Suppressor macrophage treated with lipopolysaccharide for 4 hours (primary cell): ENCODE measurements around the gene TMEM242.
"Not testable (repeated sequence)": the region's sequence is repeated elsewhere in the genome, so short reads cannot be mapped to it uniquely, and the experiment has no call there.

Experiments
- DNase-seq: peaks from one replicate; pipeline ENCODE4 v3.0.0-alpha.2; 2020

TMEM242 gene

DNA sequence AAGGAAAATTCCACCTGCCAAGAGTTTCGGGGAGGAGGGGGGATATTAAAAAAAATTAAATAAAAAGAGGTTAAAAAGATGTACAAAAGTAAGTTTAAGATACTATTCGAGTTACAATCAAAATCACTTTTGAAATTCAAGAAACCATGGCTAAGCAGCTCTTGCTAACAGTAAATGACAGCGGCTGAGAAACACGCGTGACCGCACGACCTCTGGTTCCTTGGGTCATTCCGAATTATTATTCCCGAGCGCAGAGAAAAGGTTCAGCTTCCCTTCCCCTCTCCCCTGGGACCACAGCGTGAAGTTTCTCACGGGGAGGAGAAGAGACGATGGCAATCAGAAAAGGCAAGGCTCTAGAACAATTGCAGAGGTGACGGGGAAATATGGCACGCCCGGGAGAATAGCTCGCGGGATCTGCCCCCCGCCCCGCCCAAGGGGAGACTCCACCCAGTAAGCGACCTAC is 496 bp downstream of the TMEM242 start:
- DNase-seq, result peak; percentile 89

DNA sequence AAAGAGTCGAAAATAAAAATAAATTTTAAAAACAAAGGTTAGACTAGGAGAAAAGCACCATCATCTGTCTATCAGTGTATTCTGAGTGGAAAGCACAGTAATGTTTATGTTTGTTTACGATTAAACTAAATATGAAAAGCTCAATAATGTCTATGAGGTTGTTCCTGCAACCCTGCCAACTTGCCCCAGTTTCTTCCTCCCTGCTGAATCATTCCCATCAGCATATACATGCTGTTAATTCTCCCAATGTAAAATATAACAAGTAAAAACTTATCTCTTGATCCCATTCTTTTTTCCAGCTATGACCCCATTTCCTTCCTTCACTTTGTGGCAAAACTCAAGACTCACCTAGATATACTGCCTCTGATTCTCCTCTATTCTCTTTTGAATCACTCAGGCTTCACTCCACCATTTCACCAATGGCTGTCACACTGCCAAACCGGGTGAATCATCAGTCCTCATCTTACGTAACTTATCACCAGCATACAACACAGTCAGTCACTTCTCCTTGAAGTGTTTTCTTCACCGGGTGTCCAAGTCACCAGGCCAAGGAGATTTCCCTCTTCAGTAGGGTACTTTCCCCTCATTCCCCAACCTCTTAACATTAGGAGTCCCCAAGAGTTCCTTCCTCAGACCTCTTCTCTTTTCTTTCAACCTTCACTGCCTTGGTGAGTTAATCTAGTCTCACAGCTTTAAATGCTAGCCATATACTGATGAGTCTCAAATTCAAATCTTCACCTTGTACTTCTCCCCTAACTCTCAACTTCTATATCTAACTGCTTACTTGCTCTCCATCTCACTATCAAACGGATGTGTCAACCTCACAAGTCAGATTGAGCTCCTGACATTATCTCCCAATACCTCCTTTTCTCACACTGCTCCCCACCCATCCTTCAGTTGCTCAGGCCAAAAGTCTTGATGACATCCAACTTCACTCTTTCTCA is 6.2 kb downstream of the TMEM242 start:
- DNase-seq, result peak; percentile 91

DNA sequence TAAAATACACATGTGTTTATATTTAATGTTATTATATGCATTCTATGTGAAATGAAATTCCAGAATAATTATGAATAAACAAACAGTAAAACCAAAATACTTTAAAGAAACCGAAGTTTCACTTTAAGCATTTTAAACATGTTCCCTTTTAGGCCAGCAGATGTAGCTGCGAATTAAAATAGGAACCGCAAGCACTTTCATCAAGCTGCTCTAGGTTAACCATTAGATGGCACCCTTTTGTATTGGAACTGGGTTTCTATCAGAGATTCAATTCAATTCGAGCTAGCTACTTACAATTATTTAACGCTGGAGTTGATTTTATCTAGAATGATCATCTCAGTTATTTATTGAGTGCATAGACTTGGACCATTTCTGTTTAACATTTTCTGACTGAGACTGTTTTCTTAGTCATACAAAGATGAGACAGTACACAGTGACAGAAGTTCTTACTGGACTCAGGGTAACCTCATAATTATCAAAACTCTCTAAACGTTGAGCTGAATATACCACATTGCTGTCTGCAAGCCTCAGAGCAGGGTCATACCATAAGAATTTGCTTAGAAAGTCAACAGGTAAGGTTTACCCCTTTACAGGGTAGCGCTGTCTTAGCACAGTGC is 8.5 kb downstream of the TMEM242 start:
- DNase-seq, result peak; percentile 75

DNA sequence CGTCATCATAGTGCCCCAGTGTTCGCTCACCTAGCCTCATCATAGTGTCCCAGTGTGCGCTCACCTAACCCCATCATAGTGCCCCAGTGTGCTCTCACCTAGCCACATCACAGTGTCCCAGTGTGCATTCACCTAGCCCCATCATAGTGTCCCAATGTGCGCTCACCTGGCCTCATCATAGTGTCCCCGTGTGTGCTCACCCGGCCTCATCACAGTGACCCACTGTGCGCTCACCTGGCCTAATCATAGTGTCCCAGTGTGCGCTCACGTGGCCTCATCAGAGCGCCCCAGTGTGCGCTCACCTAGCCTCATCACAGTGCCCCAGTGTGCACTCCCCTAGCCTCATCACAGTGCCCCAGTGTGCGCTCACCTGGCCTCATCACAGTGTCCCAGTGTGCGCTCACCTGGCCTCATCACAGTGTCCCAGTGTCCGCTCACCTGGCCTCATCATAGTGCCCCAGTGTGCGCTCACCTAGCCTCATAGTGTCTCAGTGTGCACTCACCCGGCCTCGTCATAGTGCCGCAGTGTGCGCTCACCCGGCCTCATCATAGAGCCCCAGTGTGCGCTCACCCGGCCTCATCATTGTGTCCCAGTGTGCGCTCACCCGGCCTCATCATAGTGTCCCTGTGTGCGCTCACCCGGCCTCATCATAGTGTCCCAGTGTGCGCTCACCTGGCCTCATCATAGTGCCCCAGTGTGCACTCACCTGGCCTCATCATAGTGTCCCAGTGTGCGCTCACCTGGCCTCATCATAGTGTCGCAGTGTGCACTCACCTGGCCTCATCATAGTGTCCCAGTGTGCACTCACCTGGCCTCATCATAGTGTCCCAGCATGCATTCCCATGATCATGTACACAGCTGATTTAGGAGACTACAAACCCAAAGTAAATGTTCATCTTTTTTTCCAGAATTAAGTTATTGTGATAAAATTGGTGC is 9.5 kb downstream of the TMEM242 start:
- DNase-seq, result no peak

DNA sequence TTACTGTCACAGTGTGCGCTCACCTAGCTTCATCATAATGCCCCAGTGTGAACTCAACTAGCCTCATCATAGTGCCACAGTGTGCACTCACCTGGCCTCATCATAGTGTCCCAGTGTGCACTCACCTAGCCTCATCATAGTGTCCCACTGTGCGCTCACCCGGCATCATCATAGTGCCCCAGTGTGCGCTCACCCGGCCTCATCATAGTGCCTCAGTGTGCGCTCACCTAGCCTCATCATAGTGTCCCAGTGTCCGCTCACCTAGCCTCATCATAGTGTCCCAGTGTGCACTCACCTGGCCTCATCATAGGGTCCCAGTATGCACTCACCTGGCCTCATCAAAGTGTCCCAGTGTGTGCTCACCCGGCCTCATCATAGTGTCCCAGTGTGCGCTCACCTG is 10.6 kb downstream of the TMEM242 start:
- DNase-seq, result no peak

DNA sequence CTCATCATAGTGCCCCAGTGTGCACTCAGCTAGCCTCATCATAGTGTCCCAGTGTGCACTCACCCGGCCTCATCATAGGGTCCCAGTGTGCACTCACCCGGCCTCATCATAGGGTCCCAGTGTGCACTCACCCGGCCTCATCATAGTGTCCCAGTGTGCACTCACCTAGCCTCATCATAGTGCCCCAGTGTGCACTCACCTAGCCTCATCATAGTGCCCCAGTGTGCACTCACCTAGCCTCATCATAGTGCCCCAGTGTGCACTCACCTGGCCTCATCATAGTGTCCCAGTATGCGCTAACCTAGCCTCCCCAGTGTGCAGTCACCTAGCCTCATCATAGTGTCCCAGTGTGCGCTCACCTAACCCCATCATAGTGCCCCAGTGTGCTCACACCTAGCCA is 12.6 kb downstream of the TMEM242 start:
- DNase-seq, result not testable (repeated sequence)

DNA sequence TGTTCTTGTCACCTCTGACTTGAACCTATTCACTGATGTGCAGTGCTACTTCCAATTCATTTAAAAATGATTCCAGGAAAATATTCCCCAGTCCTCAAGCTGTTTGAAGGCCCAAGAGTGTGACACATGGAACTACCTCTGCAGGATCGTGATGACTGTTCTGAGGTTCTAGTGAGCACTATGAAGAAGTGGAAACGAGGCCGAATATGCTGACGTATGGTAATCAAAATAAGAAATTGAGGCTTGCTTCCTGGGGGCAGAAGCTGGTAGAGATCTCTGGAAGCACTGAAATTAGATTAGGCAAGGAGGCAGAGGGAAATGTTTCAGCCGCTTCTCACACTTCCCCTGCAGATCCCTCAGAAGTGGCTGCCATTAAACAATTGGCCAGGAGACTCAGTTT is 15.7 kb downstream of the TMEM242 start:
- no peak for DNase-seq

DNA sequence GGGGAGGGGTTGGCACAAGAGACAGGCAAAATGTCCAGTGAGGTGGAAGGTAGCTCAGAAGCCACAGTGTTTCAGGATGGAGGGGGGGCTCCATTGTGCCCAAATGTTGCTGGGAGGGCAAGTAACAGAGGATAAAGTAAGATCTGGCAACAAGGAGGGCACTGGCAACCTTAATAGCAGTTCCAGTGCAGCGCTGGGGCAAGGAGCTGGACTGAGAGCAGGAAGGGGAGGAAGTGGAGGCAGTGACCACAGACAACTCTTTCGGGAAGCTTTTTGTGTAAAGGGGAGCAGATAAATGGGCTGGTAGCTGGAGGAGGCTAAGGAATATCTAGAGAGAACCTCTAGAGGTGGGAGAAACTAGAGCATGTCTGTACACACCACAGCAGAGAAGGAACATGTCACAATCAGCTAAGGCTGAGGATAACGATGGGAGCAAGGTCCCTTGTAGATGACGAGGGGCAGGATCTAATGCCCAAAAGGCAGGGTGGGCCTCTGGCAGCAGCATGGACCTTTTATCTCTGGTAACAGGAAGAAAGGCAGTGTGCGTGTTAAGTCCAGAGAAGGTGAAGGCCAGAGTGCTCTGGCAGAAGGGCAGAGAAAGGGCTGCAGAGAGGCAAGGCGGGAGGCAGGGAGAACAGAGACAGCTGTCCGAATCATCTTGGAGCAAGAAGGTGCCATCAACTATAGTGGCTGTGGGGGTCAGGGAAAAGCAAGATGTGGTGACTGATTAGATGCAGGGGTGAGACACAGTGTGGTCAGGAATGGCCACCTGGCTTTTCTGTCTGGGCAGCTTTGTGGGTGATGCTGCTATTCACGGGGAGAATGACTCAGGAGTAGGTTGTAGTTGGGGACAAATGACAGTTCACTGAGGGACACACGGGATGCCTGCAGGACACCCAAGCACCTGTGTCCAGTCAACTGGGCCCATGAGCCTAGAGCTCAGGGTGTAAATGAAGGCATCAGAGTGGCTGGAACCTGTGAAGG is 17.4 kb downstream of the TMEM242 start:
- peak; percentile 35 for DNase-seq

DNA sequence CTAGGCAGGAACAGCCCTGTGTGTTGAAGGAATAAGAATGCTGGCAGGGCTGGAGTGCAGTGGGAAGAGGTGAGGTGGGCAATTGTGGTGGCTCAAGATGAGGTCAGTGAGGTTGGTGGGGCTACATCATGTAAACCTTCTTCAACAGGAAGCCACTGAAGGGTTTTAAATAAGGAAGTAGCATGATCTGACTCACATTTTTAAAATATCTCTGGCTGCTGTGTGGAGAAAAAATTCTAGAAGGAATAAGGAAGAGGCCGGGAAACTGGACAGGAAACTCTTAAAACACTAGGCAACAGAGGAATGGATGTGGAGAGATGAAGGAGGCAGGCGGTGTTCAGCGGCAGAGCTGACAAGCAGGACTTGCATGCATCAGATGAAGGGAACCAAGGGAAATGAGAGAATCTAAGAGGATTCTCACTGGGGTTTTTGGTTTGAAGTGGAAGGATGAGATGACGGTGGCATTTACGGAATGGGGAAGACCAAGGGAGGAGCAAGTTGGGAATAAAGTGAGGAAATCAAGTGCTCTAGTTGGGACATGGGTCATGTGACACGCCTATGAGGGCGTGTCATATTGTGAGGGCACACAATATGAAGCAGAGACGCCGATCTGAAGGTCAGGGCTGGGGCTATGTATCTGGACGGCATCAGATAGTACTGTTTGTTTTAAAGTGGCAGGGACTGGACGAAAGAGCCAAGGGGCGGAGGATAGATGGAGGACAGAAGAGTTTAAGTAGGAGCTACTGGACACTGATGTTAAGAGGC is 18.2 kb downstream of the TMEM242 start:
- peak; percentile 82 for DNase-seq

DNA sequence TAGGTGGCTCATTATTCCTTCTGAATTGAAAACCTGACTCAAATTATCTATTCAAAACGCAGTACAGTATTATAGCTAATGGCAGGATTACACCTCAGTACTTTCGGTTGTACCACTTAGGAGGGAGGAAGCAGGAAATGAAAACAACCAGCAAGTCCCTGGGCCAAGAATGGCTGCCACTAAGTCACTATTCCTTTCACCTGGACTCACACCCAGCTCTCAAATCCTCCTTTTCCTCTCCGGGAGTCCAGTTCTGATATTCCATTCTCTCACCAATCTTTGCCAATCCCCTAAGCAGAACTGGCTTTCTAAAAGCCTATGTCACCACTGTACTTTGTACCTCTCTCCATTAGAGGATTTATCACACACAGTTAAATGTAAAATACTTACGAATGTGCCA is 20.6 kb downstream of the TMEM242 start:
- no peak for DNase-seq

DNA sequence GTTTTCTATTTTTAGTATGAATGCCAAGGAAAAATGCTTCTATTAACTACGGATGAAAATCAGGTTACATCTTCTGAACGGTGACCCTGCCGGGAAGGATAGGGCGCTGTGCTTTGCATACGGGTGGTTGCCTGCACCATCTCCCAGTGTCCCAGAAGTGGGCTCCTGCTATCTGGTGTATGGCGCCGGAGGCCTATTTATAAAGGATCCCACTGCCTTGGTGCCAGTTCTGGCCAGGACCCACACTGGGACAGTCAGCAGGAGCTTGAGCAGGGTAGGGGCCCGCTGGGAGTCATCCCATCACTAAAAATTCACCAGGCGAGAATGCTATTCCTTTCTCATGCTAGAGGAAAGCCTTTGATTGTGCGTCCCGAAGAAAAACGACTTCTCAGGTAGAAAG is 22.9 kb downstream of the TMEM242 start:
- DNase-seq, result no peak

DNA sequence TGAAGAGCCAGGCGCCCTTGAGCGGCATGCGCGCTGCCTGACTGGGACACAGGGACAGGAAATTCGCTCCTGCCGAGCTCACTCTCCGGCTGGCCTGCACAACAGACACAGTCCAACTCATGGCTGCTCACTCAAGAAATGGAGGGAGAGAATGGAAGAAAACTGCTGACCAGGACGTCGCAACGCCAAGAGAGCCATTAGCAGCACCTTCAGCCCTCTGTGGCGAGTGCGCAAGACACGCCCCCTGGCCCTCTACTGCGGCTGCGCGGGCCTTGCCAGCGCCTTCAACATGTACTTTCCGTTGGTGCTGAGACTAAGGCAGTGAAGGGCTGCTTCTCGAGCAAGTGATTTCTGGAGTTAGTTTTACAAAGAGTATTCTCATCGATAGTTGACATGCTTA is 23.3 kb downstream of the TMEM242 start:
- DNase-seq, result no peak

DNA sequence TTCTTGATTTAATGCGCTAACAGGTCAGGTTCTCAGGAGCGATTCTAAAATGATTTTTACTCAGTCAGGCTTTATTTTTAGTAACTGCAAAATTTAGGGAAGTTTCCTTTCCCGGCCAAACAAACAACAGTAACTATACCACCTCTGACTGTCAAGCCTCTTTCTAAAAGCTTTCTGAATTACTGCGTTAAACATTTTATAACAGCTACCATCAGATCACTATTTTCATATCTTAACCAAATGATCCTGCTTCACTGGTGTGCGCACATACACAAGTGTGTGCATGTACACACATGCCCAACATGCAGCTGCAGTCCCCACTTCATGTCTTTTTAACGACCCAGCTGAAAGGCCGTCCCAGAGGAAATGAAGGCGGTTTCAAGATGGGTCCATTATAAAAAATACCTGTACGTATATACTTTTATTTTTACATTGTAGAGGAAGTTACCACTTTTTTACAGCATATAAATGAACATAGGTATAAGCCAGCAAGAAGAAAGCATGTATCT is 25.0 kb downstream of the TMEM242 start:
- DNase-seq, result no peak

DNA sequence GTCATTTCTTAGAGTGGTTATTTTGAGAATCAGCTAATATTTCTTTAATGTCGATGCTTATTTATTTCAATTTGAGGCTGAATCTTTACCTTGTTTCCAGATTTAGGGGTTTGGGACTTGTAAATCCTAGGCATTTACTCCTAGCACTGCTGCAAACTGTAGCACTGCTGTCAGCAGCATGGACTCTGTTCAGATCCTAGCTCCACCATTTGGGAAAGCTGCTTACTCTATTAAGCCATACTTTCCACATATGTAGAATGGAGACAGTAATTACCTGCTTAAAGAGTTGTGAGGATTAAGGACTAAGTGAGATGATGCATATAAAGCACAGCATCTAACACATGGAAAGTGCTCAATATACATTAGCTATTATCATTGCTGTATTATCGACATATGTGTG is 28.7 kb downstream of the TMEM242 start:
- no peak for DNase-seq

DNA sequence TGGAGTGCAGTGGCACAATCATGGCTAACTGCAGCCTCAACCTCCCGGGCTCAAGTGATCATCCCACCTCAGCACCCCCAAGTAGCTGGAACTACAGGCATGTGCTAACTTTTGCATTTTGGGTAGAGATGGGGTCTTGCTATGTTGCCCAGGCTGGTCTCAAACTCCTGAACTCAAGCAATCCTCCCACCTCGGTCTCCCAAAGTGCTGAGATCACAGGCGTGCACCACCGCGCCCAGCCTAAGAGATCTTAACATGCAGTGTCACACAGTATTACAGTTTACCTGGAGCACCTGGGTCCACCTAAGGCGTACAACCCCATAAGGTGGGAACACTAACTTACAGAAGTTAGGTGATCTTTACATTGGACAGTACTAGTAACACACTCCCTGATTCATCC is 29.5 kb downstream of the TMEM242 start:
- DNase-seq, result no peak

DNA sequence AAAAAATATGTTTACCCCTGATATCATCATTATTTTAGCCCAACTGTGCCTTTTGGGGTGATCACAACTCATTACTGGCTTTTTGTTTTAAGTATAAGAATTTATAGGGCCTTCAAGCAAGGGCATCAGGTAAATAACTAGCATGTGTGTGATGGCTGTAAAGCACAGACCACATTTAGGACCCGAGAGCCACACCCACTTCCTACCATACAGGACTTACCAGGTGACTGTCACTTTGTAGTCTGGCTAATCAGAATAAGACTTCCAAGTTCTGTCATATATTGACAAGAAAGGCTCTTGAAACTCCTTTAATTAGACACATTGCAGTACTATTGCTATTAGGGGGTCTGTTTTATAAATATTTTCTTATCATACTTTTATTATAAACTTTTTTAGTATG is 31.1 kb downstream of the TMEM242 start:
- no peak for DNase-seq

DNA sequence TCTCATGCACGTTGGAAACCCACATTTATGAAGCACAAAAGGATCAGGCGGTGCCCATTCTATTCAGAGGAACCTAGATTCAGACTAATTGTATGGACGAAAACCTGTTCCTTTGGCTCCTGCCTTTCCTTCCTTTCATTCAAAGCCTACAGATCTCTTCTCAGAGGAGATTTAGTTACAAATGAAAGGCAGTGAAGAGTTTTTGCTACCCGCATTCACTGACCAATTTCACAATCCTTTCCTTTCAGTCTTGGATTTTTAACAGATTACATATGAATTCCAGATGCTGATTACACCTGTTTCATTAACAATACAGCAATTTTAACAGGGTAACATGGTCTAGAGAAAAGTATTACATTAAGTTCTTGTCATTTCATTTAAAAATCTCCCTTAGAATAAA is 32.0 kb downstream of the TMEM242 start:
- no peak for DNase-seq

DNA sequence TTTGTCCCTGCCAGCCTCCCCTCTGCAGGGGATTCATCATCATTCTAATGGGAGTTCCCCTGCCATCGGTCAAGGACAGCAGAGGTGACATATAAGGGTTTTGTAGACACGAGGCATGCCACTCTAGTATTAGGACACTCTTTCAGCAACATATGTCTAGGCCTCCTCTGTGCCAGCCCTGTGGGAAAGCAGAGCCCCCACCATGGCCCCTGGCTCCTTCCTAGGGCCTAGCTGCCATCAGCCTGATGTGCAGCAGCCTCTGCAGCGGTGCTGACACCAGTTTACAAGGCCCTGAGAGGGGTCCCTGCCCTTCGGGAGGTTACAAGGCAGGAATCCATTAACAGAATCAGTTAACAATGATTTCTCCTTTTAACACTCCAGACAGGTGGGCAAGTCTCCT is 32.5 kb downstream of the TMEM242 start:
- no peak for DNase-seq

DNA sequence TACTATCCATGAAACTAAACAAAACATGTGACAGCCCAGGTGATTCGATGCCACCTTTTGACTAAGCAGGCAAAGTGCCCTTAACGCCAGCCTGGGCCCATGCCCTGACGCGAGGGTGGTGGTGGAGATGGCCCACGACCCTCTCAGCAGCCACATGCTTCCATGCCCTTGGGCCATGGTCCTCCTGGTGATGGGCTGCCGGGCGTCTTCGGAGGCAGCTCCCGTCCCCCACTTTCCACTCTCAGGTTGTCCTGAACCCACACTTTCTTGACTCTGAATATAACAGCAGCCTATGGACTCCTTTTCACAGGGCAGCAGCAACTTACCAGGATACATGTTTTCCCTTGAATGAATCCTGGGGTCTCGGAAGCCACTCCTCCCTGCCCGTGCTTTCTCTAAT is 33.6 kb downstream of the TMEM242 start:
- no peak for DNase-seq

DNA sequence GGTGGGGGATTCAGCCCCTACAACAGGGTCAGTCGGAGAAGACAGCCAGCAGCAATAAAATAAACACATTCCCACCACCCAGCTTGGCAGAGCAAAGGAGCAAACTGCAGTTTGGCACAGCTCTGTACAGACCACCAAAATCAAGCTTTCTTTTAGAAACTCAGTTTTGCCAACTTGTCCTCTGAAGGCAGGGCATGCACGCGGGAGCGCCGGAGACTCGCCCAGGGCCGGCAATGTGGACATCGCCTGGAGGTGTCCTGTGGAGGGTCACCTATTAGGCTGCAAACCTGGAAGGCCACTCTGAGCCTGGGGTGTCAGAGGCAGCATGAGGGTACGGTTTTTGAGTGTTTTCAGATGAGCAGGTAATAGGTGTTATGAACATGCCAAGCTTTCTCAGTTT is 34.7 kb downstream of the TMEM242 start:
- DNase-seq, result no peak

DNA sequence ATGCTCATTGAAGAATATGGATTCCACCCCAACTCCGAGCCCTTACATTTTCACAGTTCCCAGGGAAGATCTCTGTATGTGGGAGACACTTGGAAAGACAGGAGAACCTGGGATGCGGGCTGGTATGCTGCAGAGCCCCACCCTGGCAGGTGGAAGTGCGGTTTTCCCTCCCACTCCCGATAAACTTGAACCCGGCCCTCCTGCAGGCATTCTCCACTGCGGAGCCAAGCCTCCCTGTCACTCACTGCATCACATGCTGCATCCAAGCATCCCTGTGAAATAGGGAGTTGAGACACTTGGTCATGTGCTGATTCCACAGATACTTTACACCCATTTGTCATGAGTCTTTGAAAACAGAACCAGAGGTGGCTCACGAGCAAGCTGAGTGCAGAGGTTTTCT is 35.4 kb downstream of the TMEM242 start:
- DNase-seq, result no peak
